ENCODE measurements around the gene HMOX2.

HMOX2 gene

GRCh38 chr16:4481526-4481925, 5.3 kb downstream of the HMOX2 start:
- no peak for TF ChIP-seq EZH2 (IDR thresholded peaks at IDR 0.05; ENCODE audit: borderline replicate concordance, low read length)
- TF ChIP-seq, protein P1, sequence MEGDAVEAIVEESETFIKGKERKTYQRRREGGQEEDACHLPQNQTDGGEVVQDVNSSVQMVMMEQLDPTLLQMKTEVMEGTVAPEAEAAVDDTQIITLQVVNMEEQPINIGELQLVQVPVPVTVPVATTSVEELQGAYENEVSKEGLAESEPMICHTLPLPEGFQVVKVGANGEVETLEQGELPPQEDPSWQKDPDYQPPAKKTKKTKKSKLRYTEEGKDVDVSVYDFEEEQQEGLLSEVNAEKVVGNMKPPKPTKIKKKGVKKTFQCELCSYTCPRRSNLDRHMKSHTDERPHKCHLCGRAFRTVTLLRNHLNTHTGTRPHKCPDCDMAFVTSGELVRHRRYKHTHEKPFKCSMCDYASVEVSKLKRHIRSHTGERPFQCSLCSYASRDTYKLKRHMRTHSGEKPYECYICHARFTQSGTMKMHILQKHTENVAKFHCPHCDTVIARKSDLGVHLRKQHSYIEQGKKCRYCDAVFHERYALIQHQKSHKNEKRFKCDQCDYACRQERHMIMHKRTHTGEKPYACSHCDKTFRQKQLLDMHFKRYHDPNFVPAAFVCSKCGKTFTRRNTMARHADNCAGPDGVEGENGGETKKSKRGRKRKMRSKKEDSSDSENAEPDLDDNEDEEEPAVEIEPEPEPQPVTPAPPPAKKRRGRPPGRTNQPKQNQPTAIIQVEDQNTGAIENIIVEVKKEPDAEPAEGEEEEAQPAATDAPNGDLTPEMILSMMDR (IDR thresholded peaks at IDR 0.05; ENCODE audit: low read length), result no peak
- Histone ChIP-seq H3K36me3 (ENCODE audit: insufficient read depth, low read length) (peaks cover 22% of the 10 kb centered on the region), H3K27ac (ENCODE audit: low read depth, low read length, poor library complexity, severe bottlenecking) (no peak overlapping the region), H3K27me3 (ENCODE audit: insufficient read depth, low read length) (no peaks in the 10 kb centered on the region), H3K9me2 (ENCODE audit: low read depth, low read length) (no peaks in the 10 kb centered on the region), H3F3A (ENCODE audit: insufficient read depth, low read length) (no peaks in the 10 kb centered on the region), H3K4me2 (ENCODE audit: low read length) (no peak overlapping the region), H3K9ac (ENCODE audit: low read length) (no peak overlapping the region), H3K4me3 (ENCODE audit: low read depth, low read length, poor library complexity, severe bottlenecking) (no peak overlapping the region), H3K9me3 (ENCODE audit: low read length) (no peaks in the 10 kb centered on the region), H4K20me1 (ENCODE audit: insufficient read depth, low read length) (no peaks in the 10 kb centered on the region), H3K4me1 (ENCODE audit: insufficient read depth, low read length, severe bottlenecking) (peaks cover 12% of the 10 kb centered on the region), H2AFZ (ENCODE audit: low read length) (no peak overlapping the region), H3K79me2 (ENCODE audit: insufficient read depth, low read length) (peaks cover 19% of the 10 kb centered on the region)

GRCh38 chr16:4481963-4482362, 5.8 kb downstream of the HMOX2 start:
- no peak overlapping the region for H3K4me3 ChIP-seq (ENCODE audit: low read depth, low read length, poor library complexity, severe bottlenecking)
- H4K20me1 ChIP-seq (ENCODE audit: insufficient read depth, low read length), result no peaks in the 10 kb centered on the region
- H3K4me1 ChIP-seq (ENCODE audit: insufficient read depth, low read length, severe bottlenecking), result peaks cover 12% of the 10 kb centered on the region
- no peak overlapping the region for H3K9ac ChIP-seq (ENCODE audit: low read length)
- H3K36me3 ChIP-seq (ENCODE audit: insufficient read depth, low read length), result peaks cover 25% of the 10 kb centered on the region
- H3K27me3 ChIP-seq (ENCODE audit: insufficient read depth, low read length), result no peaks in the 10 kb centered on the region
- TF ChIP-seq EZH2 (IDR thresholded peaks at IDR 0.05; ENCODE audit: borderline replicate concordance, low read length), result no peak
- TF ChIP-seq, protein P1 (IDR thresholded peaks at IDR 0.05; ENCODE audit: low read length), result no peak
- H3K27ac ChIP-seq (ENCODE audit: low read depth, low read length, poor library complexity, severe bottlenecking), result no peak overlapping the region
- H3K9me2 ChIP-seq (ENCODE audit: low read depth, low read length), result no peaks in the 10 kb centered on the region
- H3K4me2 ChIP-seq (ENCODE audit: low read length), result no peak overlapping the region
- H3K79me2 ChIP-seq (ENCODE audit: insufficient read depth, low read length), result peaks cover 19% of the 10 kb centered on the region
- no peaks in the 10 kb centered on the region for H3F3A ChIP-seq (ENCODE audit: insufficient read depth, low read length)
- no peak overlapping the region for H2AFZ ChIP-seq (ENCODE audit: low read length)
- H3K9me3 ChIP-seq (ENCODE audit: low read length), result no peaks in the 10 kb centered on the region

- no peak overlapping the region for H3K4me3 ChIP-seq (ENCODE audit: low read depth, low read length, poor library complexity, severe bottlenecking)
- H3F3A ChIP-seq (ENCODE audit: insufficient read depth, low read length), result no peaks in the 10 kb centered on the region
- peaks cover 4% of the 10 kb centered on the region; the same call in 1 of the 2 replicates for H3K79me2 ChIP-seq (ENCODE audit: insufficient read depth, low read length)
- peaks cover 47% of the 10 kb centered on the region for H3K36me3 ChIP-seq (ENCODE audit: insufficient read depth, low read length)
- H3K9me3 ChIP-seq (ENCODE audit: low read length), result no peaks in the 10 kb centered on the region
- H3K27me3 ChIP-seq (ENCODE audit: insufficient read depth, low read length), result no peaks in the 10 kb centered on the region
- no peaks in the 10 kb centered on the region for H4K20me1 ChIP-seq (ENCODE audit: insufficient read depth, low read length)
- no peak overlapping the region for H2AFZ ChIP-seq (ENCODE audit: low read length)
- H3K27ac ChIP-seq (ENCODE audit: low read depth, low read length, poor library complexity, severe bottlenecking), result no peak overlapping the region
- no peaks in the 10 kb centered on the region for H3K9me2 ChIP-seq (ENCODE audit: low read depth, low read length)
- no peak overlapping the region for H3K4me2 ChIP-seq (ENCODE audit: low read length)
- TF ChIP-seq, protein P1 (IDR thresholded peaks at IDR 0.05; ENCODE audit: low read length), result no peak
- no peak for TF ChIP-seq EZH2 (IDR thresholded peaks at IDR 0.05; ENCODE audit: borderline replicate concordance, low read length)
- no peaks in the 10 kb centered on the region for H3K4me1 ChIP-seq (ENCODE audit: insufficient read depth, low read length, severe bottlenecking)
- no peak overlapping the region for H3K9ac ChIP-seq (ENCODE audit: low read length)
Observed at GRCh38 chr16:4486126-4486893, 10.1 kb downstream of the HMOX2 start.
